GM21447 (cell line): Measurements from ENCODE around the gene HECTD3.
"Not testable (repeated sequence)": the region's sequence is repeated elsewhere in the genome, so short reads cannot be mapped to it uniquely, and the experiment has no call there.

Source experiments
- ATAC-seq: cut with Tn5 transposase; IDR thresholded peaks from one replicate; pipeline ENCODE4 v1.9.1; 2021; ENCODE audit not compliant: unreplicated experiment

Gene HECTD3

GRCh38 chr1:45014321-45015028 is 3.4 kb upstream of the HECTD3 start:
- no peak for ATAC-seq

GRCh38 chr1:45013551-45014209 is 2.6 kb upstream of the HECTD3 start:
- no peak for ATAC-seq

GRCh38 chr1:45012639-45013278 is 1.6 kb upstream of the HECTD3 start:
- ATAC-seq: no peak

- peak; percentile 68 for ATAC-seq
Observed at GRCh38 chr1:45011837-45012638, 914 bp upstream of the HECTD3 start, which contains the start of gene UROD. Gene UROD, plus strand, starts transcription at chr1:45012254. Its CDS starts 12 bp downstream, at chr1:45012266.

GRCh38 chr1:45009956-45010854 is 919 bp downstream of the HECTD3 start:
- ATAC-seq: no peak

GRCh38 chr1:45009296-45009865 is 1.7 kb downstream of the HECTD3 start:
- no peak for ATAC-seq

- no peak for ATAC-seq
Observed at GRCh38 chr1:45008516-45008915, 2.6 kb downstream of the HECTD3 start.

GRCh38 chr1:45008076-45008475 is 3.0 kb downstream of the HECTD3 start:
- ATAC-seq: no peak

- no peak for ATAC-seq
Observed at GRCh38 chr1:45007311-45007710, 3.8 kb downstream of the HECTD3 start.

- no peak for ATAC-seq
Observed at GRCh38 chr1:45005761-45006160, 5.4 kb downstream of the HECTD3 start.

- no peak for ATAC-seq
Observed at GRCh38 chr1:45004281-45004920, 6.7 kb downstream of the HECTD3 start.

- no peak for ATAC-seq
Observed at GRCh38 chr1:45003741-45004140, 7.4 kb downstream of the HECTD3 start.

GRCh38 chr1:45002650-45003645 is 8.2 kb downstream of the HECTD3 start:
- no peak for ATAC-seq

GRCh38 chr1:45001576-45001975 is 9.5 kb downstream of the HECTD3 start:
- ATAC-seq: not testable (repeated sequence)

GRCh38 chr1:45001011-45001481 is 10.1 kb downstream of the HECTD3 start:
- no peak for ATAC-seq

GRCh38 chr1:44999232-44999631 is 11.9 kb downstream of the HECTD3 start:
- no peak for ATAC-seq

GRCh38 chr1:44995467-44996238 is 15.5 kb downstream of the HECTD3 start:
- ATAC-seq: no peak
